EL (cell line): Measurements from ENCODE around the gene OR10R2.
"Not testable (repeated sequence)": the region's sequence is repeated elsewhere in the genome, so short reads cannot be mapped to it uniquely, and the experiment has no call there.

Source experiments
- DNase-seq: peaks from one replicate; pipeline ENCODE4 v3.0.0-alpha.2; 2016

OR10R2 gene, protein sequence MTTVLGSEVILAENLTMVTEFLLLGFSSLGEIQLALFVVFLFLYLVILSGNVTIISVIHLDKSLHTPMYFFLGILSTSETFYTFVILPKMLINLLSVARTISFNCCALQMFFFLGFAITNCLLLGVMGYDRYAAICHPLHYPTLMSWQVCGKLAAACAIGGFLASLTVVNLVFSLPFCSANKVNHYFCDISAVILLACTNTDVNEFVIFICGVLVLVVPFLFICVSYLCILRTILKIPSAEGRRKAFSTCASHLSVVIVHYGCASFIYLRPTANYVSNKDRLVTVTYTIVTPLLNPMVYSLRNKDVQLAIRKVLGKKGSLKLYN

GRCh38 chr1:158471920-158472319 lies at the start of gene OR10R2:
TSS of gene OR10R2 (plus strand) at chr1:158472220. CDS start at chr1:158472326, 106 bp downstream.
- DNase-seq, result no peak

DNA sequence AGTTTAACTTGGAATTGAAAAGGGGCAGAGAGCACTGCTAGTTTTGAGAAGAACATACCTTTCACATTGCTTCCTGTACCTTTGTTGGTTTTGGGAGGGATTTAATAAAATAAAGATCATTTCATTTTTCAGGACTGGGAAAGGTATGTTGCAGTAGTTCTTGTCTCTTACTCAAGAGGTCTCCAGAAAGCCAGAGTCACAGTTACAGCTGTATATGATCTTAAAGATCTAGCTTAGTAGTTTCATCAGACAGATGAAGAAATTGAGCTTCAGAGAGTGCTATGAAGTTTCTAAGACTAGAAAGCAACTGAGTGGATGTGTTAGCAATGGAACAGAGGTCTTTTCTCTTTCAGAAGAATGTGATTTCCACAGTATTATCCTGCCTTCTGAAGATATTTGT lies 47.0 kb upstream of the OR10R2 start:
- DNase-seq, result no peak

DNA sequence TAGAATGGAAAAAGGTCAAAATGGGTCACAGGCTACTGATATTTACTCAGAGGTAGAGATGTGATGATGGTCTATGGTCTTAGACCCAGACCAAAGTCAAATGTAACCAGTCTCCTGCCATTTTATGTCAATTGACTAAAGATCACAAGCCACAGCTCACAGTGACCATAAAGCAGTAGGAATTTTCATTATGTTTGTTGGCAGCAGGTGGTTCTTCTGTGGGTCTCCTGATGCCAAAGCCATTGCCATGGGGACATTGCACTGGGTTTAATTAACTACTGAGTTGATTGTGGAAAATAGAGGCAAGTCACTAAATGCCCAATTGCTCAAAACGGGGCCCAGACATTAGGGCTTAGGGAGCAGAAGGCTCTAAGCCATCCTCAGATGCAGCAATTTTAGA lies 45.9 kb upstream of the OR10R2 start, which contains the start of gene OR10K2:
TSS of gene OR10K2 (minus strand) at position 101 of the 400 bp plus-strand sequence. CDS start 5,371 bp downstream, outside the sequence.
- no peak for DNase-seq

- DNase-seq, result not testable (repeated sequence)
Observed at GRCh38 chr1:158430163-158430562, 41.9 kb upstream of the OR10R2 start.

- no peak for DNase-seq
Observed at GRCh38 chr1:158434741-158435140, 37.3 kb upstream of the OR10R2 start.

DNA sequence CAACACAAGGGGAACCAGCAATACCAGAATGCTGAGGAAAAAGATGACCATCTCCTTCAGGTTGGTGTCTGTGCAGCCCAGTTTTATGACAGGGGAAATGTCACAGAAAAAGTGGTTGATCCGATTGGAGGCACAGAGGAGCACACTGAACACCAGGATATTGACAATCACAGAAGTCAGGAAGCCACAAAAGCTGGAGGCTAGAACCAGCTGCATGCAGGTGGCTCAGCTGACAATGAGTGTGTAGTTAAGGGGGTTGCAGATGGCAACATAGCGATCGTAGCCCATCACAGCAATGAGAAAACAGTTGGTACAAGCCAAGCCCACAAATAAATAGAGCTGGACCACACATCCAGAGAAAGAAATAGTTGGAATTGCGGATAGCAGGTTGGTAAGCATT lies 26.6 kb upstream of the OR10R2 start:
- no peak for DNase-seq

DNA sequence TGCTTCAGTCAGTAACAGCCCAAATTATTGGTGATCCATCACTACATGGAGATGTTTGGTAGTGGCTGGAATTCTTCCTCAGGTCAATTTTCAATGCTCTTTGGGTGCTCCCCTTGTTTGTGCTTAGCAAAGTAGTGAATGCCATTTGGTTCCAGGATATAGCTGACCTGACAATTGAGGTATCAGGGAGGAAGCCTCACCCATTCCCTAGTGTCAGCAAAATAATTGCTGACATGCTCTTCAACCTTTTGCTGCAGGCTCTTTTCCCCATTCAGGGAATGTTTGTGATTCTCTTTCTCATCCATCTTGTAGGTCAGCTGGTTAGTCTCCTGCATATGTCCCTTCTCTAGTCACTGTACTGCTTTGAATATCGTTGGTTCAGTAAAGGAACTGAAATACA lies 17.5 kb upstream of the OR10R2 start:
- DNase-seq, result no peak

- no peak for DNase-seq
Observed at GRCh38 chr1:158457246-158457645, 14.8 kb upstream of the OR10R2 start.

DNA sequence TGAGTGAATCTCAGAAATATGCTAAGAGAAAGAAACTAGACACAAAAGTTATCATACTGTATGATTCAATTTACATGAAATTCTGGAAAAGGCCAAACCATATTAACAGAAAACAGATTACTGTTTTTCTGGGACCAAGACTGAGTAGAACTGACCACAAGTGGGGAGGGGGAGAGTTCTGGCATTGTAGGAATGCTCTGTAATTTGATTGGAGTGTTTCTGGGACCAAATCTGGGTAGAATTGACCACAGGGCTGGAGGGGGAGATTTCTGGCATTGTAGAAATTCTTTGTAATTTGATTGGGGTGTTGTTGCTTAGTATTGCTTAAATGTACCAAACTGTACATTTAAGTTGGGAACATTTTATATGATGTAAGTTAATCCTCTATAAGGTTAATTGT lies 13.8 kb upstream of the OR10R2 start:
- DNase-seq, result no peak

- no peak for DNase-seq
Observed at GRCh38 chr1:158461534-158461933, 10.5 kb upstream of the OR10R2 start, which contains the start of gene OR10K1. TSS of gene OR10K1 (plus strand) at chr1:158461834. CDS start at chr1:158465562, 3,728 bp downstream.

GRCh38 chr1:158485455-158485854 lies 13.4 kb downstream of the OR10R2 start:
- no peak for DNase-seq

DNA sequence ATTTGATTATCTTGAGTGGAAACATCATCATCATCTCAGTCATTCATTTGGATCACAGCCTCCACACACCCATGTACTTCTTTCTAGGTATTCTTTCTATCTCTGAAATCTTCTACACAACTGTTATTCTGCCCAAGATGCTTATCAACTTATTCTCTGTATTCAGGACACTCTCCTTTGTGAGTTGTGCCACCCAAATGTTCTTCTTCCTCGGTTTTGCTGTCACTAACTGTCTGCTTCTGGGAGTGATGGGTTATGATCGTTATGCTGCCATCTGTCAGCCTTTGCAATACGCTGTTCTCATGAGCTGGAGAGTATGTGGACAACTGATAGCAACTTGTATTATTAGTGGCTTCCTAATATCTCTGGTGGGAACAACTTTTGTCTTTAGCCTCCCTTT lies 19.3 kb downstream of the OR10R2 start:
- DNase-seq, result no peak

DNA sequence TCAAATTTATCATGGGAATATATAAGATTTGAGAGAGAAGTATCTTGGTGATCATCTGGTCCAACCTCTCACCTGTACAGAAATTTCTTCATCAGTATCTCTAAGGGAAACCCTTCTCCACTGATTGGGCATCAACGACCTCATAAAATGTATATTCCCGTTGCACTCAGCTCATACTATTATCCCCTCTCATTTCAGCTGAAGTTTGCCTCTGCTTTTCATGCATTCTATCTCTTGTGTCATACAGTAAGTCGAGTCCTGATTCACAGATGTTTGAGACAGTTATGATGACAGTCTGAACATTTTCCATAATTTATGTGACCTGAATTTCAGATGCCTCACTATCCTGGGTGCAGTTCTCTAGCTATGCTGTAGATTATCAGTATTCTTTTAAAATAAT lies 21.0 kb downstream of the OR10R2 start:
- DNase-seq, result no peak

DNA sequence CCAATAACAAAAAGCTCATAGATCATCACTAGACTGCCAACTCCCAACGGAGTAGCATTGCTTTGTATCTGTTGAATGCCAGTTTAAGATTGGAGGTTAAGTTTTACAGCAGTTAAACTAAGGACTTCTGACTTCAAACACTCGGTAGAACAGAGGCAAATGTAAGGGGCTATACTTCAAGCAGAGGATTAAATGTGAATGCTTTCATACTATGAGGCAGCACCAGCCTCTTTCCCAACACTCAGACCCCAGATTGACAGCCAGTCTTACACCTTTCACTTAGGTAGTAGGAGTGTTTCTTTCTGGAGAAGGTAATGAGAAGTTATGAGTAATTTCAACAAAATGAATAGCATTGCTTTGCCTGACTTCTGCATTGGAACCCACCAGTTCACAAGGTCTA lies 22.8 kb downstream of the OR10R2 start:
- no peak for DNase-seq

- DNase-seq, result peak; percentile 5
Observed at GRCh38 chr1:158496374-158496773, 24.4 kb downstream of the OR10R2 start.

DNA sequence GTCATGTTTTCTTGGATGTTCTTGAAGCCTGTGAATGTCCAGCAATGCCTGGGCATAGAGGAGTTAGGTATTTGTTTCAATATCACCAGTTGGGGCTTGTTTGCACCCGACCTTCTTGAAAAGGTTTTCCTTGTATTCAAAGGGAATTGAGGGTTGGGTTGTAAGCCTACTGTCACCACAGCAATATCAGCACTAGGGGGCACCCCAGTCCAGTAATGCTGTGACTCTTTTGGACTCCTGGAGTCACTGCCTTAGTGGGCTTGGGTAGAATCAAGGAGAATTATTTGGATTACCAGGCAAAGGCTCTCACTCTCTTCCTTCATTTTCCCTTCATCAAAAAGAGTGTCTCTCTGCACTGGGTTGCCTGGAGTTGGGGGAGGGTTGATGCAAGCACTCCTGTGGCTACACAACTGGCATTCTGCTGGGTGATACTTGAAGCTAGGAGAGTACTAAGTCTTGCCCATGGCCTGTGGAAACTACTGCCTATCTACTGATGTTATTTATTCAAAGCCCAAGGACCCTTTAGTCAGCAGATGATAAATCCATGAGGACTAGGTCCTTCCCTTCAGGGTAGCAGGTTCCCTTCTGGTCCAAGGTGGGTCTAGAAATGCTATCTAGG lies 34.5 kb downstream of the OR10R2 start:
- peak; percentile 38 for DNase-seq

- DNase-seq, result no peak
Observed at GRCh38 chr1:158507511-158507910, 35.5 kb downstream of the OR10R2 start.

- no peak for DNase-seq
Observed at GRCh38 chr1:158509471-158510156, 37.6 kb downstream of the OR10R2 start.

- DNase-seq, result no peak
Observed at GRCh38 chr1:158516966-158517365, 44.9 kb downstream of the OR10R2 start.

- no peak for DNase-seq
Observed at GRCh38 chr1:158520021-158520420, 48.0 kb downstream of the OR10R2 start.

DNA sequence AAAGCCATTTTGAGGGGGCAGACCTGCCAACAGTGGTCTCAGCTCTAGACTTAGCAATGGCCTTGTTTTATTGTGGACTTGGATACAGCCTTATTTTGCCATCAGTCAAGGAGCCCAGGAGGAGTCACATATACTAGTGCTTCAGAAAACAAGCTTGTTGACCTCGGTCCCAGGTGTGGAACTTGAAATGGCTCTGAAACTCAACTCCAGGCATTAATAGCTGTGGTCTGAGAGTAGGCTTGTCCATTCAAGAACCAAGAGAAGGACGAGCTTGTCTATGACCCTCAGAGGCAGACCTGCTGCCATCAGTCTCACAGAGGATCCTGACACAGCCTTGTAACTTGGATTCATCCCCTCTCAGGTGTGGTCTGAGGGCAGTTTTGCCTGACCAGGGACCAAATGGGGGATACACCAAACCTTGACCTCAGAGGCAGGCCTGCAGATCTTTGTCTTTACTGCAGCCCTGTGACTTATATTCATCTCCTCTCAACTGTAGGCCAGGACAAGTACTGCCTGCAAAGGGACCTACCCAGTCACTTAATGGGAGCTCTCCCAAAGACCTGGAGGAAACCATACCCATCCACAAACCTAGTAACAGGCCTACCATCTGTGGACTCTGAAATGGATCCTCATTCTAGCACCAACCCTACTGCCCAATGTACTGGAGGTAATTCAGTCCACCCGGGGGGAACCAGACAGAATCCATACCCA lies 49.1 kb downstream of the OR10R2 start:
- DNase-seq, result no peak

GRCh38 chr1:158521666-158522058 lies 49.6 kb downstream of the OR10R2 start:
- DNase-seq, result no peak

- DNase-seq, result peak; percentile 34
Observed at GRCh38 chr1:158527190-158527815, 55.3 kb downstream of the OR10R2 start.
